SU-DHL-6 (cell line): ENCODE data around the gene DLX6.

ENCODE experiments used
- EZH2phosphoT487 ChIP-seq: fragments of 200-600 bp; sonication (generic), shearing (Covaris generic); conservative IDR thresholded peaks from 2 replicates; pipeline ENCODE4 v1.6.1; 2018; ENCODE audit warnings: mild to moderate bottlenecking, antibody characterized with exemption, low read length, moderate library complexity, mixed read lengths
- TF ChIP-seq, protein P1 (sequence below): fragments of 200-600 bp; sonication (generic); IDR thresholded peaks from one replicate; pipeline ENCODE4 v1.5.1; 2017; ENCODE audit warnings: antibody characterized with exemption, mild to moderate bottlenecking, low read length, moderate library complexity; ENCODE audit not compliant: insufficient read depth, poor library complexity, severe bottlenecking

DNA sequence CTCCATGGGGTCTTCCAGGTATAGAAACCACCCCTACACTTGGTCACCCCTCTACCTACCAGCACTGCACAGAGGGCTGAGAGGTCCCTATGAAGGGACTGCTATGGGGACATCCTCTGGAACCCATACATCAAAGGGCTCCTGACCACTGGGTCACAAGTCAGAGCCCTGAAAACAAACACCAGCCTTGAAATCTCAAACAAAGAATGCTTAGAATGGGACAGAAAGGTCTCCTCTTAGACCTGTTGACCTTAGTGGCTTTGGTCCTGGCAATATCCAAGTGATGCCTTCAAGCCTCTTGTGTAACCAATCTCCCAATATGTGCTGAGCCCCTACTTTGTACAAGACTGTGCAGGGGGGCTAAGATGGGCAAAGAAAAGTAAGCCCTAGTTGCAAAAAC is 34.6 kb upstream of the DLX6 start:
- TF ChIP-seq, protein P1, sequence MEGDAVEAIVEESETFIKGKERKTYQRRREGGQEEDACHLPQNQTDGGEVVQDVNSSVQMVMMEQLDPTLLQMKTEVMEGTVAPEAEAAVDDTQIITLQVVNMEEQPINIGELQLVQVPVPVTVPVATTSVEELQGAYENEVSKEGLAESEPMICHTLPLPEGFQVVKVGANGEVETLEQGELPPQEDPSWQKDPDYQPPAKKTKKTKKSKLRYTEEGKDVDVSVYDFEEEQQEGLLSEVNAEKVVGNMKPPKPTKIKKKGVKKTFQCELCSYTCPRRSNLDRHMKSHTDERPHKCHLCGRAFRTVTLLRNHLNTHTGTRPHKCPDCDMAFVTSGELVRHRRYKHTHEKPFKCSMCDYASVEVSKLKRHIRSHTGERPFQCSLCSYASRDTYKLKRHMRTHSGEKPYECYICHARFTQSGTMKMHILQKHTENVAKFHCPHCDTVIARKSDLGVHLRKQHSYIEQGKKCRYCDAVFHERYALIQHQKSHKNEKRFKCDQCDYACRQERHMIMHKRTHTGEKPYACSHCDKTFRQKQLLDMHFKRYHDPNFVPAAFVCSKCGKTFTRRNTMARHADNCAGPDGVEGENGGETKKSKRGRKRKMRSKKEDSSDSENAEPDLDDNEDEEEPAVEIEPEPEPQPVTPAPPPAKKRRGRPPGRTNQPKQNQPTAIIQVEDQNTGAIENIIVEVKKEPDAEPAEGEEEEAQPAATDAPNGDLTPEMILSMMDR = no peak
- no peak for TF ChIP-seq EZH2phosphoT487
